ENCODE results near the gene PIK3CB.
A peak's percentile ranks its signal among the peaks of the same experiment; 100 is the strongest.

PIK3CB gene

GRCh38 chr3:138774529-138775253, 60.0 kb downstream of the PIK3CB start:
- H3K27me3 ChIP-seq (ENCODE audit: control insufficient read depth in 1 of 2, insufficient read depth in 2 of 2, low read length in 2 of 2), result no peaks in the 10 kb centered on the region
- H3K4me3 ChIP-seq (ENCODE audit: low read depth in 1 of 2, low read length in 2 of 2), result no peak overlapping the region

GRCh38 chr3:138771585-138771984, 63.1 kb downstream of the PIK3CB start:
- Histone ChIP-seq H3K27me3 (ENCODE audit: control insufficient read depth in 1 of 2, insufficient read depth in 2 of 2, low read length in 2 of 2) (no peaks in the 10 kb centered on the region), H3K9me3 (ENCODE audit: low read length) (no peaks in the 10 kb centered on the region), H3K4me1 (ENCODE audit: insufficient read depth, low read length) (peaks cover 18% of the 10 kb centered on the region), H3K4me3 (ENCODE audit: low read depth in 1 of 2, low read length in 2 of 2) (no peak overlapping the region), H3K9ac (ENCODE audit: low read length) (no peak overlapping the region), H3K36me3 (ENCODE audit: insufficient read depth, low read length) (no peaks in the 10 kb centered on the region), H3K27ac (ENCODE audit: low read depth, low read length) (no peak overlapping the region)

More at GRCh38 chr3:138774529-138775253, 60.0 kb downstream of the PIK3CB start:
- H3K27ac ChIP-seq (ENCODE audit: low read depth, low read length), result peak overlapping the region; percentile 70
- H3K4me1 ChIP-seq (ENCODE audit: insufficient read depth, low read length), result peaks cover 18% of the 10 kb centered on the region
- H3K9me3 ChIP-seq (ENCODE audit: low read length), result no peaks in the 10 kb centered on the region
- H3K9ac ChIP-seq (ENCODE audit: low read length), result no peak overlapping the region
- no peaks in the 10 kb centered on the region for H3K36me3 ChIP-seq (ENCODE audit: insufficient read depth, low read length)

GRCh38 chr3:138769616-138770015, 65.1 kb downstream of the PIK3CB start:
- Histone ChIP-seq H3K4me1 (ENCODE audit: insufficient read depth, low read length) (peaks cover 6% of the 10 kb centered on the region), H3K36me3 (ENCODE audit: insufficient read depth, low read length) (no peaks in the 10 kb centered on the region), H3K27me3 (ENCODE audit: control insufficient read depth in 1 of 2, insufficient read depth in 2 of 2, low read length in 2 of 2) (no peaks in the 10 kb centered on the region), H3K4me3 (ENCODE audit: low read depth in 1 of 2, low read length in 2 of 2) (no peak overlapping the region), H3K9me3 (ENCODE audit: low read length) (no peaks in the 10 kb centered on the region), H3K9ac (ENCODE audit: low read length) (no peak overlapping the region), H3K27ac (ENCODE audit: low read depth, low read length) (no peak overlapping the region)

DNA sequence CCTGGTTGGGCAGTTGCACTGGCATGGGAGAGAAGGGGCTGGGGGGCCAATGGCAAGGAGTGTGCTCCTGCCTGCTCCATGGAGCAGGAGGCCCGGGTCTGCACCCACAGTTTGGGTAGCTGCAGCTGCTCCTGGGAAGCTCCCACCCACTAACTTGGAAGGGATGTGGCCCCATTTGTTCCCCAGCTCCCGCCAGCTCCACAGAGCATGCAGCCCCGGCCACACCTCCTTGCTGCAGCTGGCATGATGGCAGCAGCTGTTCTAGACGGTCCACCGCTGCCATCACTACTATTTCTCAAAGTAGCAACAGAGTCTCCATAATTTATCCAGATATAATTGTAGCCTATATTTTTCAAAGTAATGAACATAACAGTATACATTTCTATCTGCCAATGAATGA, 65.8 kb downstream of the PIK3CB start:
- Histone ChIP-seq H3K4me1 (ENCODE audit: insufficient read depth, low read length) (no peaks in the 10 kb centered on the region), H3K27me3 (ENCODE audit: control insufficient read depth in 1 of 2, insufficient read depth in 2 of 2, low read length in 2 of 2) (no peaks in the 10 kb centered on the region), H3K4me3 (ENCODE audit: low read depth in 1 of 2, low read length in 2 of 2) (no peak overlapping the region), H3K9me3 (ENCODE audit: low read length) (no peaks in the 10 kb centered on the region), H3K9ac (ENCODE audit: low read length) (no peak overlapping the region), H3K36me3 (ENCODE audit: insufficient read depth, low read length) (no peaks in the 10 kb centered on the region), H3K27ac (ENCODE audit: low read depth, low read length) (no peak overlapping the region)

DNA sequence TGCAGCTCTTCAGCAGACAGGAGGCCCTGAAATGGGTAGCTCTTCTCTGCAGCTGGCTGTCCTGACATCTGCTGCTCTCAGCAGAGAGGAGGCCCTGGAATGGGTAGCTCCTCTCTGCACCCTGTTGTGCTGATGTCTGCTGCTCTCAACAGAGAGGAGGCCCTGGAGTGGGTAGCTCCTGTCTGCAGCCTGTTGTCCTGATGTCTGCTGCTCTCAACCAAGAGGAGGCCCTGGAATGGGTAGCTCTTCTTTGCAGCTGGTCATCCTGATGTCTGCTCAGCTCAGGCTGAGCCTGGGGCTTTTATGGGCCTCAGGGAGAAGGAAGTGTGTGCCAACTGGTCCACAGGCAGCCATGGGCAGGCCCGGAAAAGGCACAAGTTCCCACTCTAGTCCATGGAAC, 66.6 kb downstream of the PIK3CB start:
- no peak overlapping the region for H3K4me3 ChIP-seq (ENCODE audit: low read depth in 1 of 2, low read length in 2 of 2)
- H3K4me1 ChIP-seq (ENCODE audit: insufficient read depth, low read length), result no peaks in the 10 kb centered on the region
- H3K9me3 ChIP-seq (ENCODE audit: low read length), result no peaks in the 10 kb centered on the region
- H3K9ac ChIP-seq (ENCODE audit: low read length), result no peak overlapping the region
- H3K27me3 ChIP-seq (ENCODE audit: control insufficient read depth in 1 of 2, insufficient read depth in 2 of 2, low read length in 2 of 2), result no peaks in the 10 kb centered on the region
- H3K36me3 ChIP-seq (ENCODE audit: insufficient read depth, low read length), result no peaks in the 10 kb centered on the region
- no peak overlapping the region for H3K27ac ChIP-seq (ENCODE audit: low read depth, low read length)

DNA sequence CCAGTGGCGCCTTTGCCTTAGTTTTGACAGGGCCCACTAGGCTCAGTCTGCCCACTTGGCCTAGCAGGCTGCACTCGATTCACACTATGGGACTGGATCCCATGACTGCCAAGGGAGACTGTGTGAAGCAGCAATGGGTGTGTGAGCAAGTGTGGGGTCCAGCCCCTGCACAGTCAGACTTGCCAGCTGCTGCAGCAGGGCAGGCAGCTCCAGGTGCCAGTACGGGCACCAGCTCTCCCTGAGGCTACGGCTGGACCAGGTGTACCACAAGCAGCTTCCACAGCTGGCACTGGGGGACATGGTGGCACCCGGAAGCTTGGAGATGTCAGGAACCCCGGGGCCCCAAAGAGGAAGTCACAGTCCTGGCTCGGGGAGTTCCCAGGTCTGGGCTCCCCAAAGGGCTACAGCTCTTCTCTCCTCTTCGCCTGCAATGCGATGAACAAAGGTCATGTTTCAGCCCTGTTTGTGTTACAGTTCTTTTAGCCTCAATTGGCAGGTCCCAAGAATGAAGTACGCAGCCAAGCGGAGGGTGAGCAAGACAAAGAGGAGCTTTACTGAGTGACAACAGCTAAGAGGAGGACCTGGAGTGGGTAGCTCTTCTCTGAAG, 67.1 kb downstream of the PIK3CB start:
- Histone ChIP-seq H3K4me1 (ENCODE audit: insufficient read depth, low read length) (no peaks in the 10 kb centered on the region), H3K27ac (ENCODE audit: low read depth, low read length) (no peak overlapping the region), H3K27me3 (ENCODE audit: control insufficient read depth in 1 of 2, insufficient read depth in 2 of 2, low read length in 2 of 2) (no peaks in the 10 kb centered on the region), H3K36me3 (ENCODE audit: insufficient read depth, low read length) (no peaks in the 10 kb centered on the region), H3K9ac (ENCODE audit: low read length) (no peak overlapping the region), H3K4me3 (ENCODE audit: low read depth in 1 of 2, low read length in 2 of 2) (no peak overlapping the region), H3K9me3 (ENCODE audit: low read length) (no peaks in the 10 kb centered on the region)

GRCh38 chr3:138761002-138761401, 73.7 kb downstream of the PIK3CB start:
- Histone ChIP-seq H3K36me3 (ENCODE audit: insufficient read depth, low read length) (no peaks in the 10 kb centered on the region), H3K4me3 (ENCODE audit: low read depth in 1 of 2, low read length in 2 of 2) (no peak overlapping the region), H3K9me3 (ENCODE audit: low read length) (no peaks in the 10 kb centered on the region), H3K27ac (ENCODE audit: low read depth, low read length) (no peak overlapping the region), H3K4me1 (ENCODE audit: insufficient read depth, low read length) (no peaks in the 10 kb centered on the region), H3K9ac (ENCODE audit: low read length) (no peak overlapping the region), H3K27me3 (ENCODE audit: control insufficient read depth in 1 of 2, insufficient read depth in 2 of 2, low read length in 2 of 2) (no peaks in the 10 kb centered on the region)

GRCh38 chr3:138748190-138748589, 86.5 kb downstream of the PIK3CB start:
- no peaks in the 10 kb centered on the region for H3K27me3 ChIP-seq (ENCODE audit: control insufficient read depth in 1 of 2, insufficient read depth in 2 of 2, low read length in 2 of 2)
- H3K36me3 ChIP-seq (ENCODE audit: insufficient read depth, low read length), result no peaks in the 10 kb centered on the region
- no peak overlapping the region for H3K27ac ChIP-seq (ENCODE audit: low read depth, low read length)
- H3K9me3 ChIP-seq (ENCODE audit: low read length), result no peaks in the 10 kb centered on the region
- no peak overlapping the region for H3K4me3 ChIP-seq (ENCODE audit: low read depth in 1 of 2, low read length in 2 of 2)
- no peaks in the 10 kb centered on the region for H3K4me1 ChIP-seq (ENCODE audit: insufficient read depth, low read length)
- no peak overlapping the region for H3K9ac ChIP-seq (ENCODE audit: low read length)

- no peaks in the 10 kb centered on the region for H3K9me3 ChIP-seq (ENCODE audit: low read length)
- H3K27ac ChIP-seq (ENCODE audit: low read depth, low read length), result no peak overlapping the region
- no peak overlapping the region for H3K4me3 ChIP-seq (ENCODE audit: low read depth in 1 of 2, low read length in 2 of 2)
- no peaks in the 10 kb centered on the region for H3K36me3 ChIP-seq (ENCODE audit: insufficient read depth, low read length)
- no peaks in the 10 kb centered on the region for H3K27me3 ChIP-seq (ENCODE audit: control insufficient read depth in 1 of 2, insufficient read depth in 2 of 2, low read length in 2 of 2)
- H3K9ac ChIP-seq (ENCODE audit: low read length), result no peak overlapping the region
- H3K4me1 ChIP-seq (ENCODE audit: insufficient read depth, low read length), result no peaks in the 10 kb centered on the region
Measured at GRCh38 chr3:138747225-138747624, 87.5 kb downstream of the PIK3CB start.

- Histone ChIP-seq H3K9me3 (ENCODE audit: low read length) (no peaks in the 10 kb centered on the region), H3K36me3 (ENCODE audit: insufficient read depth, low read length) (peaks cover 7% of the 10 kb centered on the region), H3K4me1 (ENCODE audit: insufficient read depth, low read length) (no peaks in the 10 kb centered on the region), H3K27ac (ENCODE audit: low read depth, low read length) (no peak overlapping the region), H3K27me3 (ENCODE audit: control insufficient read depth in 1 of 2, insufficient read depth in 2 of 2, low read length in 2 of 2) (no peaks in the 10 kb centered on the region), H3K9ac (ENCODE audit: low read length) (no peak overlapping the region), H3K4me3 (ENCODE audit: low read depth in 1 of 2, low read length in 2 of 2) (no peak overlapping the region)
Measured at GRCh38 chr3:138740072-138740471, 94.7 kb downstream of the PIK3CB start.

DNA sequence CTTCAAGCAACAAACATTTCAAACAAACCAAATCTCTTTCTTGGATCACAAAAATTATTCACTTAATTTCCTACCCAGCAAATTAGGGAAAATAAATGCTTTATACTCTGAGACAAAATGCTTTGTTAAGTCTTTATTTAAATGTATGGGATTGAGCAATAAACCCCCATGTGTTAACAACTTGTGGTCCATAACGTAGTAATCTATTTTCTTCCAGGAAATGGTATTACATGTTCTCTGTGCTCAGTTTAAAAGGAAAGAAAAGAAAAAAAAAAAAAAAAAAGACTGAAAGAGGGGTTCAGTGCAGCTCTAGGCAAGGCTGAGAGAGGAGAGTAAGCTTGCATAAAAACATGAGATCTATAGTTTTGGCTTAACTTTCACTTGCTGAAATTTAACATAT, 102.3 kb downstream of the PIK3CB start:
- Histone ChIP-seq H3K4me1 (ENCODE audit: insufficient read depth, low read length) (no peaks in the 10 kb centered on the region), H3K4me3 (ENCODE audit: low read depth in 1 of 2, low read length in 2 of 2) (no peak overlapping the region), H3K27me3 (ENCODE audit: control insufficient read depth in 1 of 2, insufficient read depth in 2 of 2, low read length in 2 of 2) (no peaks in the 10 kb centered on the region), H3K9me3 (ENCODE audit: low read length) (no peaks in the 10 kb centered on the region), H3K36me3 (ENCODE audit: insufficient read depth, low read length) (no peaks in the 10 kb centered on the region), H3K27ac (ENCODE audit: low read depth, low read length) (no peak overlapping the region), H3K9ac (ENCODE audit: low read length) (no peak overlapping the region)

Data from muscle layer of colon (tissue), 2 donors.